ENCODE results near the gene EGFR. TPM values are rescaled to one million over a fixed set of nuclear protein-coding genes. Genes with fewer than 3 reads are reported as not detected.

Gene EGFR
- total RNA-seq, 1 donor from 2014 or later, result not detected

- intact Hi-C loops (cut with micrococcal nuclease), result no loop called here
These were observed 101.8 kb downstream of the EGFR start for GRCh38 chr7:55120501-55121198.

- intact Hi-C loops (cut with micrococcal nuclease), result no loop called here
These were observed 102.4 kb downstream of the EGFR start for GRCh38 chr7:55121249-55121648.

- intact Hi-C loops (cut with micrococcal nuclease), result no loop called here
These were observed 103.4 kb downstream of the EGFR start for GRCh38 chr7:55122263-55122662.

- intact Hi-C loops (cut with micrococcal nuclease), result no loop called here
These were observed 106.4 kb downstream of the EGFR start for GRCh38 chr7:55124989-55125875.

- intact Hi-C loops (cut with micrococcal nuclease), result no loop called here
These were observed 108.3 kb downstream of the EGFR start for GRCh38 chr7:55127135-55127551.

- intact Hi-C loops (cut with micrococcal nuclease), result no loop called here
These were observed 108.8 kb downstream of the EGFR start for GRCh38 chr7:55127622-55128081.

GRCh38 chr7:55128693-55129394 lies 110.0 kb downstream of the EGFR start:
- intact Hi-C loops (cut with micrococcal nuclease), result no loop called here

- intact Hi-C loops (cut with micrococcal nuclease), result no loop called here
These were observed 111.0 kb downstream of the EGFR start for GRCh38 chr7:55129541-55130394.

- intact Hi-C loops (cut with micrococcal nuclease), result no loop called here
These were observed 111.8 kb downstream of the EGFR start for GRCh38 chr7:55130395-55131141.

- intact Hi-C loops (cut with micrococcal nuclease), result no loop called here
These were observed 112.5 kb downstream of the EGFR start for GRCh38 chr7:55131142-55131929.

GRCh38 chr7:55132550-55132889 lies 113.7 kb downstream of the EGFR start:
- intact Hi-C loops (cut with micrococcal nuclease), result no loop called here

GRCh38 chr7:55132890-55133551 lies 114.2 kb downstream of the EGFR start:
- intact Hi-C loops (cut with micrococcal nuclease), result no loop called here

GRCh38 chr7:55133630-55134358 lies 115.0 kb downstream of the EGFR start:
- intact Hi-C loops (cut with micrococcal nuclease), result no loop called here

GRCh38 chr7:55134359-55134725 lies 115.5 kb downstream of the EGFR start:
- intact Hi-C loops (cut with micrococcal nuclease), result no loop called here

- intact Hi-C loops (cut with micrococcal nuclease), result no loop called here
These were observed 116.0 kb downstream of the EGFR start for GRCh38 chr7:55134786-55135185.

GRCh38 chr7:55135462-55135861 lies 116.6 kb downstream of the EGFR start:
- intact Hi-C loops (cut with micrococcal nuclease), result no loop called here

GRCh38 chr7:55138663-55139062 lies 119.8 kb downstream of the EGFR start:
- intact Hi-C loops (cut with micrococcal nuclease), result no loop called here

GRCh38 chr7:55140221-55140940 lies 121.6 kb downstream of the EGFR start:
- intact Hi-C loops (cut with micrococcal nuclease), result no loop called here
